OCI-LY7 (cell line): ENCODE measurements around the gene KCNK16. TPM values are rescaled to one million over a fixed set of nuclear protein-coding genes. Genes with fewer than 3 reads are reported as not detected.
"Not testable (repeated sequence)": the region's sequence is repeated elsewhere in the genome, so short reads cannot be mapped to it uniquely, and the experiment has no call there.

Experiments used
- BruUV-seq: library from RNA; stranded (reverse); fragments of 400-500 nt; replicated peaks from 2 replicates; lab custom pipeline; 2021; lab: Mats Ljungman, UMichigan
- CTCF ChIA-PET: fragments of 300-600 bp; sonication (Branson Sonifier 250); formaldehyde crosslinking; loops from one replicate; lab custom pipeline; 2022; ENCODE audit warnings: antibody characterized with exemption; ENCODE audit not compliant: unreplicated experiment; lab: Charles Lee
- POLR2A ChIA-PET: fragments of 300-600 bp; sonication (Branson Sonifier 250); formaldehyde crosslinking; loops from one replicate; lab custom pipeline; 2022; ENCODE audit warnings: antibody characterized with exemption; lab: Charles Lee
- DNase-seq: peaks from one replicate; pipeline ENCODE4 v3.0.0-alpha.2; 2015; ENCODE audit warnings: low spot score
- H2AFZ ChIP-seq: fragments of 200-600 bp; sonication (generic), shearing (Covaris generic); 2 replicates; pipeline ENCODE4 v1.6.1; 2014; ENCODE audit warnings: mild to moderate bottlenecking, antibody characterized with exemption, low read length, moderate library complexity
- H3K27ac ChIP-seq: fragments of 200-600 bp; sonication (generic); 2 replicates; pipeline ENCODE4 v1.5.1; 2014; ENCODE audit warnings: mixed run types, low read depth, mild to moderate bottlenecking, moderate library complexity, low read length, inconsistent platforms; ENCODE audit not compliant: poor library complexity, severe bottlenecking
- H3K36me3 ChIP-seq: fragments of 200-600 bp; sonication (generic); 2 replicates; pipeline ENCODE4 v1.6.1; 2014; ENCODE audit warnings: mild to moderate bottlenecking, antibody characterized with exemption, low read length, moderate library complexity, mixed read lengths; ENCODE audit not compliant: insufficient read depth
- H3K4me1 ChIP-seq: fragments of 200-600 bp; sonication (generic); 2 replicates; pipeline ENCODE4 v1.5.1; 2014; ENCODE audit warnings: mild to moderate bottlenecking, low read length; ENCODE audit not compliant: insufficient read depth, poor library complexity, severe bottlenecking
- H3K4me2 ChIP-seq: fragments of 200-600 bp; sonication (generic); 2 replicates; pipeline ENCODE4 v1.6.1; 2014; ENCODE audit warnings: mild to moderate bottlenecking, low read length
- H3K4me3 ChIP-seq: fragments of 200-600 bp; sonication (generic); 2 replicates; pipeline ENCODE4 v1.5.1; 2014; ENCODE audit warnings: mild to moderate bottlenecking, low read depth, low read length; ENCODE audit not compliant: poor library complexity, severe bottlenecking
- H3K79me2 ChIP-seq: fragments of 200-600 bp; sonication (generic); 2 replicates; pipeline ENCODE4 v1.6.1; 2016; ENCODE audit warnings: low read depth, mild to moderate bottlenecking, low read length, moderate library complexity, mixed read lengths; ENCODE audit not compliant: insufficient read depth
- H3K9me2 ChIP-seq: fragments of 200-600 bp; sonication (generic); 2 replicates; pipeline ENCODE4 v1.6.1; 2016; ENCODE audit warnings: mild to moderate bottlenecking, low read length, mixed read lengths; ENCODE audit not compliant: insufficient read depth
- H3K9me3 ChIP-seq: fragments of 200-600 bp; sonication (generic); 2 replicates; pipeline ENCODE4 v1.6.1; 2014; ENCODE audit warnings: mild to moderate bottlenecking, mixed run types, low read length, mixed read lengths
- H4K20me1 ChIP-seq: fragments of 200-600 bp; sonication (generic); 2 replicates; pipeline ENCODE4 v1.6.1; 2014; ENCODE audit warnings: mild to moderate bottlenecking, antibody characterized with exemption, low read length, moderate library complexity, mixed read lengths; ENCODE audit not compliant: insufficient read depth
- CTCF ChIP-seq: fragments of 200-600 bp; sonication (generic); conservative IDR thresholded peaks from 2 replicates; pipeline ENCODE4 v1.5.1; 2014; ENCODE audit warnings: mild to moderate bottlenecking, antibody characterized with exemption, low read length, moderate library complexity, mixed read lengths
- EZH2phosphoT487 ChIP-seq: fragments of 200-600 bp; sonication (generic); IDR thresholded peaks from 2 replicates; pipeline ENCODE4 v1.6.1; 2018; ENCODE audit warnings: low read depth, borderline replicate concordance, mild to moderate bottlenecking, mixed run types, antibody characterized with exemption, low read length, moderate library complexity, mixed read lengths
- intact Hi-C: fragments of 100-400 bp; cut with micrococcal nuclease; formaldehyde crosslinking; loops from one replicate; pipeline ENCODE4 v1.10.0; 2022; ENCODE audit not compliant: unreplicated experiment
- total RNA-seq, 2 experiments: library from RNA; depleted of rRNA in 1 of 2; stranded (reverse); fragments of >200 nt in 1 of 2; shearing (Covaris generic) in 1 of 2; gene quantifications; 2 replicates each; pipeline ENCODE4 v1.2.3, GENCODE V29; 2014 to 2022

Gene KCNK16
- total RNA-seq, 2 experiments from 2014 or later = not detected

- no peak for TF ChIP-seq CTCF
- TF ChIP-seq EZH2phosphoT487 = no peak
- intact Hi-C loops = no loop called here
Measured at GRCh38 chr6:39292637-39293036, 29.9 kb downstream of the KCNK16 start.

GRCh38 chr6:39289490-39289889 lies 33.0 kb downstream of the KCNK16 start:
- H4K20me1 ChIP-seq = no peaks in the 10 kb centered on the region
- DNase-seq = no peak
- TF ChIP-seq CTCF = no peak
- no peak for TF ChIP-seq EZH2phosphoT487
- no TSS peak for BruUV-seq
- no peak overlapping the region for H3K27ac ChIP-seq
- no peak overlapping the region for H3K4me3 ChIP-seq
- no peak overlapping the region for H3K4me2 ChIP-seq
- H3K79me2 ChIP-seq = no peaks in the 10 kb centered on the region
- H3K36me3 ChIP-seq = no peaks in the 10 kb centered on the region
- intact Hi-C loops = no loop called here
- H3K9me2 ChIP-seq = no peaks in the 10 kb centered on the region
- POLR2A ChIA-PET = no interaction called here
- H2AFZ ChIP-seq = no peak overlapping the region
- CTCF ChIA-PET = no interaction called here
- H3K9me3 ChIP-seq = no peaks in the 10 kb centered on the region
- no peaks in the 10 kb centered on the region for H3K4me1 ChIP-seq

More at GRCh38 chr6:39292637-39293036, 29.9 kb downstream of the KCNK16 start:
- no peak overlapping the region for H3K27ac ChIP-seq
- no peaks in the 10 kb centered on the region for H3K9me2 ChIP-seq
- H3K36me3 ChIP-seq = no peaks in the 10 kb centered on the region
- DNase-seq = no peak
- ChIA-PET CTCF (no interaction called here), POLR2A (interaction anchor here (0.5 kb wide), 1 partner anchor 651 kb away, joined by 3 read pairs; no protein-coding TSS in a partner anchor)
- H3K4me3 ChIP-seq = no peak overlapping the region
- no peaks in the 10 kb centered on the region for H3K79me2 ChIP-seq
- no peaks in the 10 kb centered on the region for H3K9me3 ChIP-seq
- H3K4me1 ChIP-seq = no peaks in the 10 kb centered on the region
- H2AFZ ChIP-seq = no peak overlapping the region
- no TSS peak for BruUV-seq
- H4K20me1 ChIP-seq = no peaks in the 10 kb centered on the region
- no peak overlapping the region for H3K4me2 ChIP-seq

DNA sequence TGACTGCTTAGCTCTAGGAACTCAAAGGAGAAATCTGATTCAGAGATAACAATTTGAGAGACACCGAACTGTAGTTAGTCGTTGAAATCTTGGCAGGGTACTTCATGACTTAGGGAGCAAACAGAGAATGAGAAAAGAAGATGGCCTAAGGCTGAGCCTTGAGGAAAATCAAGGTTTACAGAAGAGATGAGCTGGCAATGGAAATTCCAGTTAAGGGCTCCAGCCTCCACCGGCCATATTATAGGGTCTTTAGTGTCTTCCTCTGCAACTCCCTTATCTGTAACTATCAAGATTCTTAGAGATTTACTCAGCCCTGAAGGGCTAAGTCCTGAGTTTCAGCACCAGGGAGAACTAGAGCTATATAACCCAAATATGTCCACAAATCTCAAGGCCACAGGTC lies 34.9 kb downstream of the KCNK16 start:
- no peak for TF ChIP-seq EZH2phosphoT487
- no peak for TF ChIP-seq CTCF
- Histone ChIP-seq H4K20me1 (no peaks in the 10 kb centered on the region), H2AFZ (no peak overlapping the region), H3K4me2 (no peak overlapping the region), H3K36me3 (no peaks in the 10 kb centered on the region), H3K79me2 (no peaks in the 10 kb centered on the region), H3K4me1 (no peaks in the 10 kb centered on the region), H3K9me3 (no peaks in the 10 kb centered on the region), H3K27ac (no peak overlapping the region), H3K9me2 (no peaks in the 10 kb centered on the region), H3K4me3 (no peak overlapping the region)
- ChIA-PET CTCF (no interaction called here), POLR2A (no interaction called here)
- DNase-seq = no peak
- BruUV-seq = no TSS peak
- intact Hi-C loops = no loop called here

GRCh38 chr6:39286596-39286995 lies 35.9 kb downstream of the KCNK16 start:
- H3K9me2 ChIP-seq, H2AFZ ChIP-seq, intact Hi-C loops, H3K27ac ChIP-seq, H3K36me3 ChIP-seq, H3K9me3 ChIP-seq, BruUV-seq, H4K20me1 ChIP-seq, POLR2A ChIA-PET, H3K4me1 ChIP-seq, H3K4me3 ChIP-seq, CTCF ChIA-PET, H3K79me2 ChIP-seq, H3K4me2 ChIP-seq, DNase-seq: not testable (repeated sequence)
